Left forelimb (tissue), 1 donor: ENCODE measurements around the gene ANGEL2.
A peak's percentile ranks its signal among the peaks of the same experiment; 100 is the strongest.
"Not testable (repeated sequence)": the region's sequence is repeated elsewhere in the genome, so short reads cannot be mapped to it uniquely, and the experiment has no call there.

Experiments
- DNase-seq: peaks from one replicate; pipeline ENCODE4 v3.0.0-alpha.2; 2018; ENCODE audit warnings: low spot score

The ANGEL2 gene

DNA sequence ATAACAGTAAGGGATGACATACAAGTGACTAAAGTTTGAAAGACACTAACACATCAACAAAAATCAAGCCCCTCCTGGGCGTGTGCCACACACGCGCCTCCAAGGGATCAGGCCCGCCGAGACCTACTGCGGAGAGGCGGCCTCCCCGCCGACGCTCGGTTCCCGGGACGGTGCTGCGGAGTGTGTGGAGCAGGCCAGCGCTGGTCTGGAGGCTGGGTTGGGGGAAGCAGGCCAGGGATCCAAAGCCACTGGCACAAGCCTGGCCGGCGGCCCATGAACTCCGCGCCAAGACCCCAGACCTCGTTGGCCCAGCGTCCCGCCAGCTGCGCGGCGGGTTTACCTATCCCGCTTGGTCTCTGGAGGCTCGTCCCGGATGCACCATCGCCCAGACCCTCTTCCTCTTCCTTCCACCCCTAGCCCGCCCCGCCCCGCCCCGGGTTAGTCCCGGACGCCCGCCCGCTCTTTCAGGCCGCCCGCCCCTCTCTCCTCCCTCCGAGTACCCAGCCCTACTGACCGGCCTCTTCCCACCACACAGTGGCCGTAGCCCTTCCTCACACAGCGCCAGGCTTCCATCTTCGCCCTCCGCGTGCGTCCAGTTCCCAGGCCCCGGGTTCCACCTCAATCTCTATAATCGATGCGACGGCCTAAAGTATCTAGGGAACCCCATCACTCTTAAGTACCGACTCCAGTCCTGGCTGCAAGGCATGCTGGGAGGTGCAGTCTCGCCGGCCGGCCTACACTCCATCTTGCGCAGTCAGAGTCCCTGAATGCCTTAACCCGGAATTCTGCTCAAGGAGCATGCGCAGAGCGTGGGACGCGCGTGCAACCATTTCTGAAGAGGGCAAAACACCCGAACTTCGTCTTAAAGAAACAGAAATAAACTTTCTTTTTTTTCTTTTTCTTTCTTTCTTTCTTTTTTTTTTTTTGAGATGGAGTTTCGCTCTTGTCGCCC is at the start of gene ANGEL2:
Gene ANGEL2, minus strand, starts transcription at position 769 of the 952 bp plus-strand sequence. Its CDS starts 196 bp downstream, at position 573.
- DNase-seq = peak; percentile 95

GRCh38 chr1:213061263-213061662 is 45.6 kb upstream of the ANGEL2 start:
- DNase-seq = no peak

GRCh38 chr1:213060836-213061235 is 45.2 kb upstream of the ANGEL2 start:
- DNase-seq = no peak

- DNase-seq = no peak
These were observed 41.8 kb upstream of the ANGEL2 start for GRCh38 chr1:213057264-213058059.

GRCh38 chr1:213055767-213056166 is 40.1 kb upstream of the ANGEL2 start:
- no peak for DNase-seq

GRCh38 chr1:213054733-213055591 is 39.3 kb upstream of the ANGEL2 start:
- DNase-seq = no peak

- DNase-seq = no peak
These were observed 38.5 kb upstream of the ANGEL2 start for GRCh38 chr1:213054142-213054541.

DNA sequence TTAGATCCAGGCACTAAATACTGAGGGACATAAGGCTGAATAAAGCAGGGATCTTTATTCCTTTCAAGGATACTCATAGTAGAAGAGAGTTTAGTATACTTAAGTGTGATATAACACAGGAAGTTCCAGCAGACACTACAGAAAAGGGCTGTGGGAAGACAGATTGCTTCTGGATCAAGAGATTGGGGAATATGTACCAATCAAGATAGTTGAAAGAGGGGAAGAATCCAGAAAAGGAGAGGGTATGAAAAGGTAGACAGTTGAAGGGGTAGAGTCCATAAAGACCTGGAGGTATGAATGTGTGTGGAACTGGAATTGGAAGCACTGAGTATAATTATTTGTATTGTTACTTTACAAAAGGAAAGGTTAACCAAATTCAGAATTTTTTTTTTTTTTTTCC is 37.8 kb upstream of the ANGEL2 start:
- DNase-seq = no peak

- no peak for DNase-seq
These were observed 36.2 kb upstream of the ANGEL2 start for GRCh38 chr1:213051881-213052202.

- DNase-seq = peak; percentile 91
These were observed 35.6 kb upstream of the ANGEL2 start, which contains the start of gene RPS6KC1 for GRCh38 chr1:213051127-213051880. TSS of gene RPS6KC1 (plus strand) at chr1:213051241. CDS start at chr1:213051405, 164 bp downstream.

GRCh38 chr1:213050745-213051126 is 35.1 kb upstream of the ANGEL2 start:
- no peak for DNase-seq

GRCh38 chr1:213049232-213049631 is 33.6 kb upstream of the ANGEL2 start:
- no peak for DNase-seq

DNA sequence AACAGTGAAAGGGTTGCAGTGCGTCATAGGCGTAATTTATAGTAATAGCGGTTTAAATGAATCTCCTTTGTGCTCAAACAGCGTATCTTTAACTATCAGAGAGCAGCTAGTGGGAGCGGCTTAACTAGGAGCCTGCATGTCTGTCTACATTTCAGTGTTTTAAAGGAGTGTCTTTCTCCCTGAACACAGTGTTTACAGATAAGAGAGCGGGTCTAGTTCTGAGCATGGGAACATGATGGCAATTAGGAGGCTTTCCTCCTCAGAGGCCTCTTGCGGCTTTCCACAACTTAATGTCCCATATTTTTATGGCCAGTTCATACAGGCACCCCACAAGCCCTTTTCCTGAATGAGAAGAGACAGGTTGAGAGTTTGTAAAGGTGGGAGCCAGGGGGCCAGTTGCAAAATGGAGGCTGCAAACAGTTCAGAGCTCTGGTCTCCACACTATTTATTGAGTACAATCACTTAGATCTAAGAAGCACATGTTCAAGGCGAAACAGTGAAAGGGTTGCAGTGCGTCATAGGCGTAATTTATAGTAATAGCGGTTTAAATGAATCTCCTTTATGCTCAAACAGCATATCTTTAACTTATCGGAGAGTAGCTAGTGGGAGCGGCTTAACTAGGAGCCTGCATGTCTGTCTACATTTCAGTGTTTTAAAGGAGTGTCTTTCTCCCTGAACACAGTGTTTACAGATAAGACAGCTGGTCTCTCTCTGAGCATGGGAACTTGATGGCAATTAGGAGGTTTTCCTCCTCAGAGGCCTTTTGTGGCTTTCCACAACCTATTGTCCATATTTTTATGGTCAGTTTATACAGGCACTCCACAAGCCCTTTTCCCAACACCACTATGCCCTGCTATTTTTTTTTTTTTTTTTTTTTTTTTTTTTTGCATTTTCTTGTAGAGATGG is 29.9 kb upstream of the ANGEL2 start:
- DNase-seq = not testable (repeated sequence)

GRCh38 chr1:213041443-213041842 is 25.8 kb upstream of the ANGEL2 start:
- no peak for DNase-seq

DNA sequence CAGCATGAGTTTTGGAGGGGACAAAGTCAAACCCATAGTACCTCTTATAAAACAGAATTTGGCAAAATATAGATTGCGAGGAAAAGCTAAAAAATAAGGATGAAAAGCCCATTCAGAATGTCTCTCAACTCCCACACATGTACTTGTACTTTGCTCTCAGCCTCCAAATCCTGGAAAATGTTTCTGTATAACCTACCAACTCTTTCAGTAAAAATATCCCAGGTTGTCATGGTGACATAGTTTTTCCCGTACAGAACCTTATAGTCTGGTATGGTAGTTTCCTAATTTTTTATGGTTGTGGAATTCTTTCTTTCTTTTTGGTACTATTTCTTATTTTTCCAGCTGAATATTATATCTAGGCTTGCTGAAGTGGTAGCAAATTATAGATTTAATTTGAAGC is 19.9 kb upstream of the ANGEL2 start:
- DNase-seq = no peak

DNA sequence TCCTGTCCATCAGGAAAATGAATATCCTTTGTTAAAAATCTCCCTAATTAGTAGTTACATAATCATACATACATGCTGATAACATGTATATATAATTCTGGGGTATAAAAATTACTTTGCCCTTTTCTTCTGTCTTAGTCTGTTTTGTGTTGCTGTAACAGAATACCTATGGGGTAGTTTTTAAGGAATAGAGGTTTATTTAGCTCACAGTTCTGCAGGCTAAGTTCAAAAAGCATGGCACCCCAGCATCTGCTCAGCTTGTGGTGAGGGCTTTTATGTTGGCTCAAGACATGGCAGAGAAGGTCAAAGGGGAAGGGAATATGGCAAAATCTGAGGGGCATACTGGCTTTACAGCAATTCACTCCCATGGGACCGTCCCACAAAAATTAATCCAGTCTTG is 19.0 kb upstream of the ANGEL2 start:
- DNase-seq = no peak

DNA sequence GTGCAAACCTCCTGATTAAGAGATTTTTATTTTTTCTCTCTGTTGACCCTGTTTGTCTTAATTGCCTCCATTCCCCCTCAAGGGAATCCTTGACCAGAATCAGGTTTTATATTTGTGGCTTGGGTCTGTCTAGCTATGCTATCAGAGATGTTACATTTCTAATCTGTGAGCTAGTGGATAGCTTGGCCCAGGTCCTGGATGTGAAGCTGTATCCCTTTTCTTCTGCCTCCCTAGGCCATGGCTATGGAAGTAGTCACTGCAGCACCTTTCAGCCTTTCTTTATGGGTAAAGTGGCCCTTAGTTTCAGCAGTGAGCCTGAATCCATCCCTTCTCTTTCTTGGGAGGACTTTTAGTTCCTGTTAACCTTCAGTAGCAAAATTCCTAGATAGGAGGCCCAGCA is 17.0 kb upstream of the ANGEL2 start:
- DNase-seq = no peak

DNA sequence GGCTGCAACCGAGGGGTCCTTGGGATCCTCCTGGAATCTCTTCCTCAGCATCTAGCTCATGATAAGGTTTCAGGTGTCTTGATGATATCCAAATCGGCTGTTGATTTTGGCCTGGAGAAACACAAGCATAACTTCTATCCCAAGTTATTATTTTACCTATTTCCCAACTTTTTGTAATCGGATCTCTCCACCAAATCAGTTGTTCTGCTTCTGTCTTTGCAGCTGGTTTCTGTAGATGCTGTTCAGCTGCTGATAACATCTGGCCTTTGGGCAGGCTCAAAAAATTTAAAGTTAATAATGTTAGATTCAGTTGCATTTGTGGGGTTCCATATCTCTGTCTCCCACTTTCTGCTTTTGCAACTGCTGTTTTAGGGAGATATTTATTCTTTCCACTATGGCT is 11.4 kb upstream of the ANGEL2 start:
- DNase-seq = not testable (repeated sequence)

DNA sequence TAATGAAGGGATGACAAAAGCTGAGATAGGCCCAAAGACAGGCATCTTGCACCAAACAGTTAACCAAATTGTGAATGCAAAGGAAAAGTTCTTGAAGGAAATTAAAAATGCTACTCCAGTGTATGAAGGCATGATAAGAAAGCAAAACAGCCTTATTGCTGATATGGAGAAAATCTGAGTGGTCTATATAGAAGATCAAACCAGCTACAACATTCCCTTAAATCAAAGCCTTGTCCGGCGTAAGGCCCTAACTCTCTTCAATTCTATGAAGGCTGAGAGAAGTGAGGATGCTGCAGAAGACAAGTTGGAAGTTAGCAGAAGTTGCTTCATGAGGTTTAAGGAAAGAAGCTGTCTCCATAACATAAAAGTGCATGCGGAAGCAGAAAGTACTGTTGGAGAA is 4.3 kb upstream of the ANGEL2 start:
- no peak for DNase-seq

GRCh38 chr1:213019450-213019849 is 3.8 kb upstream of the ANGEL2 start:
- DNase-seq = no peak
